NCI-H2171 treated with DMSO at 0.1 percent for 48 hours (cell line): Measurements from ENCODE around the gene PPP1R11.
"Not testable (repeated sequence)": the region's sequence is repeated elsewhere in the genome, so short reads cannot be mapped to it uniquely, and the experiment has no call there.

ENCODE experiments used
- DNase-seq: peaks from one replicate; lab custom pipeline; 2025; lab: John Stamatoyannopoulos, UW

The PPP1R11 gene, protein sequence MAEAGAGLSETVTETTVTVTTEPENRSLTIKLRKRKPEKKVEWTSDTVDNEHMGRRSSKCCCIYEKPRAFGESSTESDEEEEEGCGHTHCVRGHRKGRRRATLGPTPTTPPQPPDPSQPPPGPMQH

DNA sequence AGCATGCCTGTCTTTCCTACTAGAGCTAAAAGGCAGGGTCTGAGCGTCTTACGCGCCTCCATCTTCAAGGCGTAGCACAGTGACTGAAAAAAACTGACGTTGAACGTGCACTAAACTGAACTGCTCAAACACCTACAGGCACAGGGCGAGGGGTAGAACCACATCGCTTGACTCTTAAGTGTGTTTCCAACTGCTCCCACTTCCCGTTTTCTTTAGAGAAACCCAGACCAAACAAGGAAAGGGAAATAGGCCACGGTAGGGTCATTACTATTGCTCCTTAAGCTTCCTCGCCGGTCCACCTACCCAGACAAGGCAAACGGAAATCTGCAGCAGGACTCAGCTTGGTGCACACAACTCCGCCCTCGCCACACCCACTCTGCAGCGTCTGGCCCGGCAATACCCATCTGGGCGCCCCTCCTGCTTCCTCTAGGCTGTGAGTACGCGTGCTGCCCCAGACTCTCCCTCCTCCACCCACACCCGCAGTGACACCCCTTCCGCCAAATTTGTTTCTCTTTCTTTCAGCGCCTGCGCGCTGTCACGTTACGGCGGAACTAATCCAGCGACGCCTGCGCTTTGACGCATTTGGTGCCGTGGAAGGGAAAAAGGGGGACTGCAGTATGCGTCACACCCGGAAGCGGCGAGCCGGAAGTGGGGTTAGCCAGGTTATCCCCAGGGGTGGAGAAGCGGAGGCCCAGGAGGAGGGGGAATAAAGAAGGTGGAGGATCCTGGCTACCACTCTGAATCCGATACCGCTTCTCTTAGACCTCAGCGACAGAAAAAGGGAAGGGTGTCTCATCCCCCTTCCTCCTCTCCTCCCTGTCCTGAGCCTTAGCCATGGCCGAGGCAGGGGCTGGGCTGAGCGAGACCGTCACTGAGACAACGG lies at the start of gene PPP1R11:
TSS of gene PPP1R11 (plus strand) at position 622 of the 883 bp plus-strand sequence. CDS start at position 835, 213 bp downstream.
- DNase-seq = peak; percentile 100

DNA sequence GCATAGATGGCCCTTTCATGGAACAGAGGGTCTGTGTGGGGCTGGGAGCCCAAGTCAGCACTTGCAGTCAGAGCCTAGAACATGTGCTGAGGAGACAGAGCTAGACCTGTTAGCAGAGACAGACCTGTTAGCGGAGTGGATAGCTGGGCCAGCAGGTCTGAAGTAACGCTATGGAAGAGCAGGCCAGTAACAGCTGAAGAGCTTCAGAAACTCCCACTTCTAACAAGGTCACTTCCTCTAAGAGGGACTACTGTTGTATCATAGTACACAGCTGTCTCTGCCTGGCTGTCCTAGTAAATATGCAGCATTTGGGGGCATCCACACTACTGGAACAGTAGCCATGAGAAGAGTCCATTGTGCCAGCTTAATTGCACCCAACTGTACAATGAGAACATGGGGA lies 47.2 kb upstream of the PPP1R11 start:
- DNase-seq = no peak

DNA sequence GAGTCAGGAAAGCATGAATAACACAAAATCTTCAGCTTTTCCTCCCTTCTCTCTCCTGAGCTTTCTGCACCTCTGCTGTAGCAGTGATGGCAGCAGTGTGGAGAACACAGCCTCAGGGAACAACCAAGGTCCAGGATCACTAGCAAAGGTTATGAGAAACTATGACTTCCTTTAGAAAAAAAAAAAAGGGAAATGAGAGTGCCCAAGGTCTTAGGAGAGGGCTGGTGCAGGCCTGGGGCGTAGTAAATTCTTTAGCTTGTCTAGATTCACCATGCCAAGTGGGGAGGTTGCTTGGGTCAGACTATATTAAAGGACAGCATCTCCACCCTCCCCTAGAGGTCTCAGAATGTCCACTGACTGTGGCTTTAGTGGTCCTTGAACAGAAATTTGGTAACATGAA lies 46.4 kb upstream of the PPP1R11 start:
- no peak for DNase-seq

DNA sequence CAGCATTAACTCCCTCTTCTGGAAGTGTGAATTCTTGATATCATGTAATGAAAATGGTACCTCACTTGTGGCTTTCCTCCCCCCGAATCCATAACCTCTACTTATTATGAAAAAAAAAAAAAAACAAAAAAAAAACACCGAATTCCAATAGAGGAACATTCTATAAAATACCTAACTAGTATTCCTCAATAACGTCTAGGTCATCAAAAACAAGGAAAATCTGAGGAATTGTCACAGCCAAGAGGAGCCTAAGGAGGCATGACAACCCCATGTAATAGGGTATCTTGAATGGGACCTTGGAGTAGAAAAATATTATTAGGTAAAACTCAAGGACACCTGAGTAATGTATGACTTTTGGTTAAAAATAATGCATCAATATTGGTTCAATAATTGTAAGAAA lies 44.8 kb upstream of the PPP1R11 start:
- no peak for DNase-seq

DNA sequence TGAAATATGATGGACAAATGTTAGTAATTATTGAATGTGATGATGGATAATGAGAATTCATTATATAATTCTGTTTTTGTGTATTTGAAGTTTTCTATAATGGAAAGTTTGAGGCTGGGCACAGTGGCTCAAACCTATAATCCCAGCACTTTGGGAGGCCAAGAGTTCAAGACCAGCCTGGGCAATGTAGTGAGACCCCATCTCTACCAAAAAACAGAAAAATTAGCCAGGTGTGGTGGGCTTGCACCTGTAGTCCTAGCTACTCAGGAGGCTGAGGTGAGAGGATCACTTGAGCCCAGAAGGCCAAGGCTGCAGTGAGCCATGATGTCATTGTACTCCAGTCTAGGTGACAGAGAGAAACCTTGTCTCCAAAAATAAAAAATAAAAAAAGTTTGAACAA lies 44.3 kb upstream of the PPP1R11 start:
- DNase-seq = not testable (repeated sequence)

DNA sequence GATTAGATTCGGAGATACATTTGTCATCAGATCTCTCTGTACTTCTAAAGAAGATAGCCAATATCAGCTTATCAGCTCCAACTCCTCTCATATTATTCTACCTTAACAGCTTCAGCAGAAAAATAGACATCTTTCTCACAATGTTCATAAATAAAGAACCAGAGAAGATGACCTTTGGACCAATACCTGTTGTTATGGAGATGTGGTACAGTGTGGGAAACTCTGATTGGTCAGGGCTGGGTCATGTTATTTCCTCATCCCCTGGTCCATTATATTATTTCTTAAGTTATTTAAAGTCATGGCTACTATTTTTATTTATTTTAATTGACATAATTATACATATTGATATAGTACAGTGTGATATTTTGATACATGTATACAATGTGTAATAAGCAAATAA lies 41.8 kb upstream of the PPP1R11 start:
- DNase-seq = no peak

DNA sequence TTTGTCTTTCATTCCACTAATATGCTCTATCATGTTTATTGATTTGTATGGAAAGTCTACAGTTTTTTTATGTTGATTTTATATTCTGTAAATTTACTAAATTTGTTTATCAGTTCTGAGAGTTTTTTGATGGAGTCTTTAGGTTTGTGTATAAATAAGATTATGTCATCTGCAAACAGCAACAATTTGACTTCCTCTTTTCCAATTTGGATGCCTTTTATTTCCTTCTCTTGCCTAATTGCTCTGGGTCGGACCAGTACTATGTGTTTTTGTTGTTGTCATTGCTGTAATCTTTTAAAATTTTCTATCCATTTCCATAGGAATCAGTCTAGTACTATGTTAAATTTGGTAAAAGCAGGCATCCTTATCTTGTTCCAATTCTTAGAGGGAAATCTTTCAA lies 37.4 kb upstream of the PPP1R11 start:
- no peak for DNase-seq

DNA sequence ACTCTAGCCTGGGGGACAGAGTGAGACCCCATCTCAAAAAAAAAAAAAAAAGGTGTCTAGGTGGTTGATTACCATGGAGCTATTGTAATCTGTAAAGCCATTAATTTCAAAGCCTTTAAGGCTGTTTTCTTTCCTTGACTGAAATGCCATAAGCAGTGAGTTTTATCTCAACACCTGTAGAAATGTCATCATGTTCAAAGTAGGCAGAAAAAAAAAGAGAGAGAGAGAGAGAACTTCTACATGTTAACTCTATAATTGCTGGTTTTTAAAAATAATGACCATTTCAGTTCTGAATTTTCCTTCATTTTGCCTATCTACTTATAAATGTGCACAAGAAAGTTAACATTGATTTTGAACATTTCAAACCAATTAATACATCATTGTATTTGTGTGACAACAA lies 35.6 kb upstream of the PPP1R11 start:
- DNase-seq = no peak

DNA sequence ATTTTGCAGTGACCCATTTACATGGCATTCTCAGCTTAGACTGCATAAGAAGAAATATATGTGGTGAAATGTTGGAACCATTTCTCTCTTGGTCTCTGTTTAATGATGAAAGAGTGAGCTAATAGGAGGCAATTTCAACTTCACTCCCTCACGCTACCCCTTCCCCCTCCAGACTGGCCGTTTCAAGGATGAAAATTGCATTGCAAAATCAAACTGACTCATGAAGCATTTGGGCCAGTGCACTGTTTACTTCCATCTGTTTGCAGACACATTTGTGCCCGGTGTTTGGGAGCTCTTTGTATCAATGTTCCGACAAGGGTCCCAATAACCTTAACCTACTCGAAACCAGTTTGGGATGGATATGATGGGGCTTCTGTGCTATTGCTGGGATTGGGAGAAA lies 33.6 kb upstream of the PPP1R11 start:
- not testable (repeated sequence) for DNase-seq

DNA sequence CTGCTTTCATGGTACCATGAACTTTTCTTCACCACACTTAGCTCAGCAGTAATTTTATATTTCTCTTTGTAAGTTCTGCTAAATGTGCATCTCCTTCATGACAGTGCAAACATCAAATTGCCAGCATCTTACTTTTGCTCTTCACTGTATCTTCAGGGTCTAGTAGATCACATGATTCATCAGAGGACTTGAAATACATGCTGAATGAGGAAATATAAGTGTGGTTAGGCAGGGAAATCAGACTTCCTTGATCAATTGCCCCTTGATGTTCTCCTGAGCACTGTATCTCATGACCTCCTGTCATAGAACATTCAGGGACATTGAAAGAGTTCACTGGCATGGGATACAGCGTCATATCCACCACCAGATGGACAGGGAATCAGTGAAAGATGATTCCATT lies 31.2 kb upstream of the PPP1R11 start:
- DNase-seq = no peak

DNA sequence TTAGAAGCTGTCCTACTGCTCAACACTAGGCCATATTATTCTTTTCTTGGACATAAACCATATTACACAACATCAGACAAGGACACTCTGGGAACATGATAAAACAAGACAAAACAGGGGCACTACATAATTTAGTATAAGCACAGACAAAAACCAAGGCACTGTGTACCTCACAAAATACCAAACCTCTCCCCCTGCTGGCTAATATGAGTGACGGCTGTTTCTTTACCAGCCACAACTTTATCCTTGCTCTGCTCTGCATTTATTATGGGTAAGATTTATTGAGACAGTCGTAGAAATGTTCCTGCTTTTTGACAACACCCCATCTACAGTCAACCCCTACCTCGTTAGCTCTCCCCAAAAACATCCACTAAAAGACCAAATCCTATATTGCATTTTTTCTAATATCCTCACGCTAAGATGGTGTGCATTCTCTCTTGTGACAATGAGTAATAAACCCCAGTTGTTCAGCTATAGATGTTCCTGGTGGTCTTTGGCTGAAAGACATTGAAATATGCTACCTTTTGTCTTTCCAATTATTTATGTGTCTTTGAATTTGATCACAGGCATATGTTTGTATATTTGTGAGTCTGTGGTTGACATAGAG lies 29.7 kb upstream of the PPP1R11 start:
- peak; percentile 11 for DNase-seq

DNA sequence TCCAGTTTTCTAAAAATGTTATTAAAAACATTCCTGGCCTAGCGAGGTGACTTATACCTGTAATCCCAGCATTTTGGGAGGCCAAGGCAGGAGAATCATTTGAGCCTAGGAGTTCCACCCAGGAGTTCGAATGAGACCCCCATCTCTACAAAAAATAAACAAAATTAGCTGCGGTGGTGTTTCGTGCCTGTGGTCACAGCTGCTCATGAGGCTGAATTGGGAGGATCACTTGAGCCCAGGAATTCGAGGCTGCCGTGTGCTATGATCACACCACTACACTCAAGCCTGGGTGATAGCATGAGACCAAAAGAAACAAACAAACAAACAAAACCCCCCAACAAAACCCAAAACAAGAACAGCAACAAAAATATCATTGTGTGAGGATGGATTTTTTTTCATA lies 25.8 kb upstream of the PPP1R11 start:
- no peak for DNase-seq

DNA sequence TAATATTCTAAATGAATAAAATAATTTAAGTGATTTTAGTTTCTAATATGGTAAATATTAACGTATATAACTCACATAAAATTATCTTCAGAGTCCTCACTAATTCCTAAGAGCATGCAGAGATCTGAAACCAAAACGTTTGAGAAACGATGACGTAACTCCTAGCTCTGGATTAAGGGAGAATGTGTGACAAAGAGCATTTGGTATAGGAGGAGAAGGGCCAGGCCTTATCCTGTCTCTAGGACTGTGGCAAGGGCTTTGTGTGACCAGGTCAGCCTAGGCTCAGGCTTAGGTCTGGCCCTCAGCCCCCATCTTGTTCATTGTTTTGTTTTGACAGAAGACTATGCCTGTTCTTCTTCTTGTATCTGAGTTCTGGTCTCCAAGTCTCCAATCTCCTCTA lies 25.2 kb upstream of the PPP1R11 start:
- DNase-seq = no peak

DNA sequence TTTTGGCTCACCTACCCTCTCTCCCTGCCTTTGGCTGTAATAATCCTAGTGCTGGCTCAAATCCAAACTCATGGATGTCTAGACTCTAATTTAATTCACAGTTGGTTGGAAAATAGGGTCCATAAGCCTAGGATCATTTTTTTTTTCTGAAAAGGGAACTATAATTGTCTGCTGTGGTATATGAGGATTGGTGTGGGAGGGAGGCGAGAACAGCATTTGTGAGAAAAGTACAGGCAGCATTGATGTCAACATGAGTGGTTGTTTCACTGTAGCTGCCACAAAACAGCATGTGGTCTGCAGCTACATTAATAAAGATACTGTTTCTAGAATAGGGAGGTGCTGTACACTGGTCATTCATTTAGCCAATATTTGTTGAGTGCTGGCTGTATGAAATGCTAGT lies 24.5 kb upstream of the PPP1R11 start:
- DNase-seq = no peak

DNA sequence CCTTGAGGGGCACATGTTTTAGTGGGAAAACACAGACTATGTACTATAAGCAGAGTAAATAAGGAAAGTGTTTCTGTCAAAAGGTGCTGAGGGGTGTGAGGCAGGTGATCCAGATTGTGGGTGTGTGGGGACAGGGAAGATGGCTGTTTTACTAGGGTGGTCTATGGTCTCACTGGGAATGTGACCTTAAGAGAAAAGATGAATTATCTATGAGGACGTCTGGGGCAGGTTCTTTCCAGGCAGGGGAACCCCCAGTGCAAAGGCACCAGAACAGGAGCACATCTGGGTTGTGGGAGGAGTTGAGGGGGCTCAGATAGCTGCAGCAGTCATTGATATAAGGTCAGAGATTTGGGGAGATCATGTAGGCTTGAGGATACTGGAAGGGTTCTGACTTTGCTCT lies 24.1 kb upstream of the PPP1R11 start:
- no peak for DNase-seq

DNA sequence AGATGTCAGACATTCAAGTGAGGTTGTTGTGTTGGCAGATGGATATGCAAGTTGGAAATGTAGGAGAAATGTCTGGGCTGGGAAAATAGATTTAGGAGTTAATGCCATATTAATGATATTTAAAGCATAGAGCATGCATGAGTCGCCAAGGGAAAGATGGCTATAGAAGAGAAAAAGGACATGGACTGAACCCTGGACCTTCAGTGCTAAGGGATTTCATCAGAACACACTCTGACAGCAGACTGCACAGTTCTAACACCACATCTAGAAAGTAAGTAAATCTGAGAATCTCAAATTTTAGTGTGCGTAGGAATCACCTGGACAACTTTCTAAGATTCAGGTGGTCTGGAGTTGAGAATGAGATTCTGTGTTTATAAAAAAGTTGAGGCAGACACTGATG lies 23.3 kb upstream of the PPP1R11 start:
- DNase-seq = no peak

DNA sequence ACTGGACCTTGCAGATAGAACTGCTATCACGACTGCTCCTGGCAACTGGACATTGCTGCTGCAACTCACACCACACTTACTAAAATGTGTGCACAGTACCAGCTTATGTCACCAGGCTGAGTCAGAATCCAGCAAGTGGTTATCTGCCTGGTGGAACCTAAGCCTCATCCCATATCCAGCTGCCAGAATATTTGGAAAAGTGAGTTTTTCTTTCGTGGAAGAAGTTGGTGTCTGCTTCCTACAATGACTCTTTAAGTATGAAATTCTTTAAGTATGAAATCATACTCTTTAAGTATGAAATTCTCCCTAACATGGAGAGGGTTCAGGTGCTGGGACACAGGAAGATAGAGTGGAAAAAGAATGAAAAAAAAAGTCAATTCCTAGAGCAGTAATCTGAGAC lies 22.4 kb upstream of the PPP1R11 start:
- no peak for DNase-seq

DNA sequence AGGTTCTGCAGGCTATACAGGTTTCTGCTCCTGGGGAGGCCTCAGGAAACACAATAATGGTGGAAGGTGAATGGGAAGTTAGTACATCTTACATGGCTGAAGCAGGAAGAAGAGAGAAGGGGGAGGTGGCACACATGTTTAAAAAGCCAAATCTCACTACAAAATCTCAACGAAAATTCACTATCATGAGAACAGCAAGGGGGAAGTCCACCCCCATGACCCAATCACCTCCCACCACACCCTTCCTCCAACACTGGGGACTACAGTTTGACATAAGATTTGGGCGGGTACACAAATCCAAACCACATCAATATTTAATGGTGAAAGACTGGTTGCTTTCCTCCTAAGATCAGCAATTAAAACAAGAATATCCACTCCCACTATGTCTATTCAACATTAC lies 19.8 kb upstream of the PPP1R11 start:
- DNase-seq = no peak

DNA sequence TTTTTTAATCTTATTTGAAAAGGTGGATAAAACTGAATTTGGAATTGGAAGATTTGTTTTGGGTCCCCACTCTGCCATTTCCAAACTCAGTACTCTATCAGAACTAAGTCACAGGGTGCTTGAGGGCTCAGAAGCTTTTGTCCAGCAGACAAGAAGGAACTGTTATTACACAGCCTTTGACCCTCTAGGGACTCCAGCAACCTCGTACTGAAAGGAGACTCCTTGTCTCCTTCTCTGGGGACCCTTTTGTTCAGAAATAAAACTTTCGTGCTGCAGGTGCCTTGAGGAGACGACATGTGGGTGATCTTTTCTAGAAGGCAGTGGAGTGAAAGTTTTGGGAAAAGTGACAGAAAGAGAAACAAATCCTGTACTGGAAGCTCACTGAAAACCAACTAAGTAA lies 13.3 kb upstream of the PPP1R11 start:
- no peak for DNase-seq

DNA sequence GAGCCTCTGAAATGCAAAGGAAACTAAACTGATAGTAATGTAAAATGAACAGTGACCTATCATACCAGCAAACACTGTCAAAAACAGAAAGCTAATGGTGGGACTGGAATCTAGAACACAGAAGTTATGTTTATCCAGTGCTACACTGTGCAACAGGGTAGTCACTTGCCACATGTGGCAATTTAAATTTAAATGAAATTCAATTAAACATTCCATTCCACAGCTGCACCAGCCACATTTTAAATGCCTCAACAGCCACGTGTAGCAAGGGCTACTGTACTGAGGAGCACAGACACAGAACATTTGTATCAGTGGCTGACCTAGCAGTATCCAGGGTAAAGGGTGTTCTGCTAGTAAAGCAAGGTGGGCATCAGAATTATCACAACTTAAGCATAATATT lies 11.5 kb upstream of the PPP1R11 start:
- DNase-seq = no peak

DNA sequence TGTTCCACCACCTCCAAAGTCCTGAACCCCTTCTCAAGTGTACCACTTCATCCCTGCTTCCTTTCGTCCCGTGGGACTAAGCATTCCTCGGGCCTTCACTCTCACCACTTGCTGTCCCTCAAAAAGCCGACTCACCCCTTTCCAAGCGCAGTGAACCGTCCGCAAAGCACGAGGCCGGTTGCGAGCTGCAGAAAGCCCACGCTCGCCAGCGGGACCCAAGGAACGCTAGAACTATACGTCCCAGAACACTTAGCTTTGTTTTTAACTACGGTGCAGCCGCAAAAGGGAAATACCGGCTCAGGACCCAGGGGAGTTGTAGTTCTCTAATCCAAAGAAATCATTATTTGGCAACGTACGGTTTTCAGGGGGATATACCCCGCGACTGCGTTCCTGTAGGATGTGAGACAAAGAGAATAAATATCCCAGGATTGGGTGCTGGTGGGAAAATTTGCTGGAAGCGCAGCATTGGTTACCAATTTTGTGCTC lies 6.3 kb upstream of the PPP1R11 start:
- no peak for DNase-seq

DNA sequence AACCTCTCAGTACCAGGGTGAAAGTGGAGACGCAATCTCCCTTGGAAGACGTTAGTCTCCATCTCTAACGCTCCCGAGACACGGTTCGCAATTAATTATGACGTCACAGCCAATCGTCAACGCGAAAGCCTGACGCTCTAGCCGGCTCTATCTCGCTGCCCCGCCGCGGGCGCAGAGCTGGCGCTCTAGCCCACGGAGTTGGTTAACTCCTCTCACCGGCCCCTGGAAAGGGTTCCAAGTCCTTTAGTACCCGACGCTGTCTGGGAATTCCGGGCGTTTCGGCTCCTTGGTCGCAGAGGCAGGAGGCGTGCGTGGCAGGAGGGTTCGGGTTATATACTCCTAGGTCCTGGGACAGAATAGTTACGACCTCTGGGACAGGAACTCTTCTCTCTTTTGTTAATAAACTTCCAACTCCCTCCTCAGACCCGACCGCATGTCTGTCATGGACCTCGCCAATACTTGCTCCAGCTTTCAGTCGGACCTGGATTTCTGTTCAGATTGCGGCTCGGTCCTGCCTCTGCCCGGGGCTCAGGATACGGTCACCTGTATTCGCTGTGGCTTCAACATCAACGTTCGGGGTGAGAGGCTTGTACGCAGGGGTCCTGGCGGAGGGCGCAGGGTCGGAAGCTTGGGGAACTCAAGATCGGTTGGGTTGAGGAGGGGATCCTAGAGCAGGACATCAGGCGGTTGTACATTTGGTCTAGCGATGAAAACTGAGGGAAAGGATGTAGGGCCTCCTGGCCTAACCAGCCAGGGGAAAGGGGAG lies 5.7 kb upstream of the PPP1R11 start, which contains the start of gene POLR1H:
TSS of gene POLR1H (plus strand) at position 174 of the 766 bp plus-strand sequence. CDS start at position 434, 260 bp downstream.
- DNase-seq = peak; percentile 95
